HG02981 (cell line): Measurements from ENCODE around the gene CDH4.

Experiments
- ATAC-seq: cut with Tn5 transposase; IDR thresholded peaks from one replicate; pipeline ENCODE4 v1.9.1; 2021; ENCODE audit warnings: mild to moderate bottlenecking, moderate library complexity; ENCODE audit not compliant: unreplicated experiment

Gene CDH4

GRCh38 chr20:61543931-61544745 lies 292.1 kb downstream of the CDH4 start:
- ATAC-seq, result no peak

DNA sequence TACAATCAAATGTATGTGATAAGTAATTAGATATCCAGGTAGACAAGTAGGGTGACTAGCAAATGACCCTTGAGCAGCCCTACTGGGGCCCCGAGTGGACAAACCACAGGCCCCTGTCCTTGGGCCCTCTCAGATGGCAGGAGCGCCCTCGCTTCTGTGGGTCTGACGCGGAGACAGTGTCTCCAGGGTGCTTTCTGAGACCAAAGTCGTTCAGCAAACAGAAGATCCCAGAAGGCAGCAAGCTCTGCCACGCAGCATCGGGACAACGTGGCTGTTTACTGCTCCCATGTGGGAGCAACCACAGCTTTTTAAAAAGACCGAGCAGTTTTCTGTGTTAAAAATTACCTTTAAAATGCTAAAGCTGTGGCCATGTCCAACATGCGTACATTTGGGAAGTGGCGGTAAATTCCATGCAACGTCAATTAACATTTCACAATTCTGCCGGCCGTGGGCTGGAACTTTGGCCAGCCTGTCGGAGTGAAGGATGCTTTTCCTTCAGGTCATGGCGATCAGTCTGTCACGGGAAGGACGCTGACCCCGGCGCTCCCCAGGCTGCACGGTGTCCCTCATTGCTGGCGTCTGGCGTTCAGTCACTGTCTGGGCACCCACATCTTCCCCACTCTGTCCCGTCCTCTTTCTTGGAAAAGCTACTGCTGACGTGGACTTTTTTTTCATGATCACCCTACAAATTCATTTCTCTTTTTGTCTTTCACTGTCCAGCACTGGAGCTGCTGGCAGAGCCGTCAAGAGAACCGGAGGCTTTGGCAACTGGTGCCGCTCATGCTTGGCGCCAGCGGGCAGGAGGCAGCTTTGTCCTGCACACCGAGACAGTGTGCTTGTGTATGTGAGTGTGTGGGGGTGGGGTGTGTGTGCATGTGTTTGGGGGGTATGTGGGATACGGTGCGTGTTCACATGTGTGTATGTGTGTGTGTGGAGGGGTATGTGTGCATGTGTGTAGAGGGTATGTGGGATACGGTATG lies 293.1 kb downstream of the CDH4 start:
- ATAC-seq, result no peak

GRCh38 chr20:61546641-61547040 lies 294.6 kb downstream of the CDH4 start:
- ATAC-seq, result no peak

GRCh38 chr20:61548069-61548468 lies 296.0 kb downstream of the CDH4 start:
- no peak for ATAC-seq

DNA sequence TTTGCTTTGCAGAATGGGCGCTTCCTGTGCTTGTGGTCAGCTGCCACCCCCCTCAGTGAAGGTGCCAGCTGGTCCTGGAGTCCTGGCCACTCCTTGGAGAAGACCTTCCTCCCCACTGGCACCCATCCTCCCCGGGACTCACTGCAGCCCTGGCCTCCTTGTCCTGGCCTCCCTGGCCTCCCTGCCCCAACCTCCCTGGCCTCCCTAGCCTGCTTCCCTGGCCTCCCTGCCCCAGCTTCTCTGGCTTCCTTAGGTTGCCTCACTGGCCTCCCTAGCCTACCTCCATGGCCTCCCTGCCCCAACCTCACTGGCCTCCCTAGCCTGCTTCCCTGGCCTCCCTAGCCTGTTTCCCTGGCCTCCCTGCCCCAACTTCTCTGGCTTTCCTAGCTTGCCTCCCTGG lies 297.8 kb downstream of the CDH4 start:
- no peak for ATAC-seq

- ATAC-seq, result no peak
Observed at GRCh38 chr20:61551401-61551800, 299.3 kb downstream of the CDH4 start.

- no peak for ATAC-seq
Observed at GRCh38 chr20:61554617-61555016, 302.6 kb downstream of the CDH4 start.

DNA sequence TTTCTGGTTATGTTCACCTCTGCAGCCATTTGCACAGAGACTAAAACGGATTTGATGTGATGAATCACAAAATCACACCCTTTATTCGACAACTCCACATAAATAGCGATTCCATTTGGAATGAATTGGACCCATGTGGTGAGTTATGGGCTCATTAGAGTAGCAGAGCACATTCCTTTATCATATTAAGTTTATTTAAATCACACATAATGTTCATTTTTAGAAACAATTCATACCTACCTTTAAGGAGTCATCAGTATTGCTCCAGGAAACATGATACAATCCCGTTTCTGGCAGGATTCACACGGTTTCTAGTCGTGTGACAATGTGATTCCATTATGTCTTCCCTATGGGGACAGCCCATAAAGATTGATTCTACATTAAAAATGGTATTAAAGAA lies 303.5 kb downstream of the CDH4 start:
- no peak for ATAC-seq

- ATAC-seq, result no peak
Observed at GRCh38 chr20:61556111-61556510, 304.1 kb downstream of the CDH4 start.

GRCh38 chr20:61556673-61557072 lies 304.6 kb downstream of the CDH4 start:
- no peak for ATAC-seq

- no peak for ATAC-seq
Observed at GRCh38 chr20:61557621-61558020, 305.6 kb downstream of the CDH4 start.

DNA sequence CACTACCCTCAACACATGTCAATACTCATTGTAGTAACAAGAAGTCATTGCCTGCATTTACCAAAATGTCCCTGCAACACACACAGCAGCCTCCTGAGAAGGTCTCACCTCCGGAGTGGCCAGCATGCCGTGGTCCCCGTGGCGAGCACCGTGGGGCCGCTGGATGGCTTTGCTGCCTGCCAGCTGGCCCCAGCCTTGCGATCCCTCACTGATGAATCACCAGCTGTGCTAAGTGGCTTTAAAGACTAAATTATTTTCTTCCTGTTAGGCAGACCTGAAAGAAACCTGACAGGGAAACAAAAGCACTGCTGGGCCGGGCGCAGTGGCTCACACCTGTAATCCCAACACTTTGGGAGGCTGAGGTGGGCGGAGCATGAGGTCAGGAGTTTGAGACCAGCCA lies 306.7 kb downstream of the CDH4 start:
- no peak for ATAC-seq

DNA sequence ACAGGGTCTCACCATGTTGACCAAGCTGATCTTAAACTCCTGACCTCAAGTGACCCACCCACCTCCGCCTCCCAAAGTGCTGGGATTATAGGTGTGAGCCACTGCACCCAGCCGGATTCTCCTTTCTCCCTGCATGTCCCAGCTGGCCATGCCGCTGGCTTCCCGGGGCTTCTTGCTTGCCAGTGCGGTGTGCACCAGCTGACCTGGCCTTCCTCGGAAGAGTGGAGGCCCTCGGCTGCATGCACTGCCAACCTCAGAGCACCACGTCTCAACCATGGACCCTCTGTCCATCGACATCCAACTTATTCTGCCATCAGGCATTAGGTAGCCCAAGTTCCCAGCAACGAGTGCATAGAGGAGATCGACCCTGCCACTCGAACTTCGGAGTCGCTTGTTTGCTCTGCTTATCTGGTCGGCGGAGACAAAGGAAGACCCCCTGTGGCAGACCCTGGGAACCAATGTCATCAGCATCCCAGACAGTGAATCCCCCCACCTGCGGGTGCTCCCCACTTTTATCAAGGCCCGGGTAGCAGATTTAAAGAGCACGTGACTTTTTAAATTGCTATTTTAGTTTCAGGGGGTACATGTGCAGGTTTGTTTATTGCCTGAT lies 307.8 kb downstream of the CDH4 start:
- ATAC-seq, result no peak

DNA sequence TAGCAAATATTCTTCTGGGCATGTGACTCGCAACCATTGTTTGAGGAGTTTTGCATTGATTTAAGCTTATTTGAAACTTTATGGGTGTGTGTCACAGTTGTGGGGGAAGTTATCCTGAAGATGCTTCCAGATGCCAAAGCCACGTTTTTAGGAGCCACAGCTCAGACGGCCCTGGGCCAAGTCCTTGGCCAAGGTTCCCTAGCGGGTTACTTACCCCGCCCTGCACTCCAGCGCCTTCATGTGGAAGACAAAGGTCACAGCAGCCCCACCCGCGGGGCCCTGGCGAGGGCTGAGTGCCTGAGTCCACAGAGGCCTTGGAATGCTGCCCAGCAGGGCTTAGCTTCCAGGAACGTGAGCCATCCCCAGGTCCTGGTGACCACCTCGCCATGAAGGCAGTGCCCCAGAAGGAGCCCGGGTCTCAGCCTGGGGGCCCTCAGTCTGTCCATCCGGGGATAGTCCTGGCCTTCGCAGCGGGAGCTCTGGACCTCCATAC lies 308.3 kb downstream of the CDH4 start:
- no peak for ATAC-seq

DNA sequence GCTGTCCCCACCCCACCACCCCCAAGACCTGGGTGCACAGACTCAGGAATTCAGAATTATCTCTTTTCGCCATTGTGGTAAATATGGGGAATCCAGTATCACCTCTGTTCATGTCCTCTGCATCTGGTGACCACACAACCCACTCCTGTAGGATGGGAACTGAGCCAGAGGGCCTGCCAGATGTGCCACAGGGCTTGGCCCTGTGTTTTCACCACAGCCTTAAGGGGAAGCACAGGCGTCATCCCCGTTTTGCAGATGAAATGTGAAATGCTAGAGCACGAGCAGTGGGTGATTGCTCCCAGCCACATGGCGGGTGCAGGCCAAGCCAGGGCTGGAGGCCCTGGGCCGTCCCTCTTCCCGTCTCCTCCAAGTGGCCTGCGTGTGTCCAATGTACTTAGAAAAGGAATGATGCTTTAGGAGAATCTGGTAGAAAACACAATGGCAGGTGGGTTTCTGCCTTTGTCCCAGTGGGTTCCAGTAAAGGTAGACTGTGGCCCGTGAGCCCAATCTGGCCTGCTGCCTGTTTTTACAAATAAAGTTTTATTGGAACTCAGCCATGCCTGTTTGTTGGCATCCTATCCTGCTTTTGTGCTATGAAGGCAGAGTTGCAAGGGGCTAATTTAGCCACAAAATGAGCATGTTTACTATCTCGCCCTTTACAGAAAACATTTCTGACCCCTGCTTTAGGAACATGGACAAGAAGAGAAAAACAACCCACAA lies 309.2 kb downstream of the CDH4 start:
- no peak for ATAC-seq

DNA sequence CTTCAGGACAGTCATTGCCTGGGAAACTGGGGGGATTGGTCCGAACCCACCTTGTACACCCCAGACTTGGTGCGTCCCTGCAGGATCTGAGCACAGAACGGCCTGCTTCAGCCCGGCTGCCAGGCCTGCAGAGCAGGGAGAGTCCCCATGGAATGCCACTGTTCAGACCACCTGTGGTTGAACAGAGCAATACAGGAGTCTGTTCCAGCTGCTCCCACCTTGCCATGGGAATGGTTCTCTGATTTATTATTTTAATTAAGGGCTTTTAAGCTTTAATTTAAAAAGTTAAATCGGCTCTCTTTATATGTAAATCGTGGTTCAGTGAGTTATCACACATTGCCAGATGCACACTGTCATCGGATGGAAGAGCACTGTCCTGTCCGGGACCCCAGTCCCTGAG lies 310.4 kb downstream of the CDH4 start:
- ATAC-seq, result no peak

- no peak for ATAC-seq
Observed at GRCh38 chr20:61562897-61563504, 310.9 kb downstream of the CDH4 start.

DNA sequence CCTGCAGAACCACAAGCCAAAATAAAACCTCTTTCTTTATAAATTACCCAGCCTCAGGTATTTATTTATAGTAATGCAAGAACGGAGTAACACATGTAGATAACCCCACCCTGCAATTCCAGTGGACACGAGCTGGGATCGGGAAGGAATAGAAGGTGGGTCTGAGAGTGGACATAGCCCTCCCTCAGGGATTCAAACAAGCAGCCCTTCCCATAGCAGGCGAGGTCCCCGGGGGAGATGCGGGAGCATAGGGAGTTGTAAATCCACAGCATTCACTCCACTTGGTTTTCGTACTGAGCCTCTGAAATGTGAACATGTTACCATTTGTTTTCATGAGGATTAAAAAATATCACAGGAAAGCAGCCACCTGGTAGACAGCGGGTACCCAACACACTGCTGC lies 312.6 kb downstream of the CDH4 start:
- no peak for ATAC-seq

DNA sequence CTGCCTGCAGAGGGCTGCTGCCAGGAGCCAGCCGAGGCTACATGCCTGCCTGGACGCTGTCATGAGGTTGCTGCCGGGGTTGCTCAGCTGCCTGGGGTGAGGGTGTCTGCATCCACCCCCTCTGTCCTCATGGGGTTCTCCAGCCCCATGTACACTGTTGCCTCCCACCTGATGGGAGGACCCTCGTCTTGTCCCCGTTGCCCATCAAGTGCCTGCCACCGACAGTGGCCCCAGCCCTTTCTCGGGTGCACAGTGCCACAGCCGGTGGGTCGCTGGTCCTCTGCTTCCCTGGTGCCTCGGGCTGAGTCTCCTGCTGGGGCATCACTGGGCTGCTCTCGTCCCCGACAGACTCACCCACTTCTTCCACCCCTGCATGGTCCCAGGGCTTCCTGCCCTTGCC lies 313.7 kb downstream of the CDH4 start:
- ATAC-seq, result no peak

DNA sequence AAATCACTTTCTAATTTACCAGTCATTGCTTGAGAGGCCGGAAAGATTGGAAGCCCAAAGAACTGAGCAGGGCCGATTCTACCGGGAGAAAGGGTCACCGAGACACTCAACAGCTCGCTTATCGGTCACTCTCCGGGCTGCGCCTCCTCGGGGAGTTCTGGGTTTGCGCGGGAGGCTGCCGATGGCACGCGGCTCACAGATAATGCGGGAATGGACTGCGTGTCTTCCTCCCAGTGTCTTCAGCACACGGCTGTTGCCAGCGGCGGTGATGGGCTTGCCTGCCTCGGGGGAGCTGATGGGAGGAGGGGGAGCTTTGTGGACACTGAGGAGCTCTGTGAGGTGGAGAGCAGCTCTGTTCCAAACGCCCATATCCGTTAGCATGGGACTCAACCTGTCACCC lies 314.6 kb downstream of the CDH4 start:
- no peak for ATAC-seq
